ENCODE measurements around the gene FMNL2. TPM values are rescaled to one million over a fixed set of nuclear protein-coding genes. Genes with fewer than 3 reads are reported as not detected.

The FMNL2 gene
- total RNA-seq, 1 donor from 2014 or later: 34.3 TPM

GRCh38 chr2:152562198-152562884, 227.4 kb downstream of the FMNL2 start:
- Histone ChIP-seq H3K79me2 (ENCODE audit: insufficient read depth, low read length) (no peaks in the 10 kb centered on the region), H2AFZ (ENCODE audit: low read depth, low read length) (no peak overlapping the region), H4K20me1 (ENCODE audit: insufficient read depth, low read length) (no peaks in the 10 kb centered on the region), H3K9ac (ENCODE audit: low read length) (no peak overlapping the region), H3K4me2 (ENCODE audit: low read length) (no peak overlapping the region), H3K27ac (ENCODE audit: low read depth, low read length) (no peak overlapping the region), H3K27me3 (ENCODE audit: insufficient read depth, low read length) (no peaks in the 10 kb centered on the region), H3K36me3 (ENCODE audit: insufficient read depth, low read length) (peaks cover 3% of the 10 kb centered on the region), H3K4me3 (ENCODE audit: insufficient read depth, low read depth, low read length) (no peak overlapping the region), H3K4me1 (ENCODE audit: insufficient read depth, low read length) (peaks cover 45% of the 10 kb centered on the region), H3K9me3 (ENCODE audit: insufficient read depth, low read depth, low read length) (no peaks in the 10 kb centered on the region)
- Mint-ChIP-seq H3K4me1 (ENCODE audit: low read depth, unreplicated experiment) (peaks cover 42% of the 10 kb centered on the region), H3K9me3 (ENCODE audit: unreplicated experiment) (no peaks in the 10 kb centered on the region), H3K36me3 (ENCODE audit: low read depth, unreplicated experiment) (peaks cover 1% of the 10 kb centered on the region), H3K27ac (ENCODE audit: unreplicated experiment) (no peak overlapping the region), H3K4me3 (ENCODE audit: unreplicated experiment) (no peak overlapping the region), H3K27me3 (ENCODE audit: low read depth, unreplicated experiment) (no peaks in the 10 kb centered on the region)
- peak; percentile 70 for FAIRE-seq
- TF ChIP-seq CTCF (IDR thresholded peaks at IDR 0.05; ENCODE audit: insufficient read depth, low read depth, low read length): no peak
- no peak for TF ChIP-seq EZH2 (IDR thresholded peaks at IDR 0.05; ENCODE audit: insufficient read depth, low read length)
- DNase-seq (ENCODE audit: low read depth): no peak

GRCh38 chr2:152563764-152564163, 228.8 kb downstream of the FMNL2 start:
- no peak overlapping the region for H3K27ac Mint-ChIP-seq (ENCODE audit: unreplicated experiment)
- Histone ChIP-seq H3K79me2 (ENCODE audit: insufficient read depth, low read length) (no peaks in the 10 kb centered on the region), H4K20me1 (ENCODE audit: insufficient read depth, low read length) (no peaks in the 10 kb centered on the region), H3K9ac (ENCODE audit: low read length) (no peak overlapping the region), H3K4me2 (ENCODE audit: low read length) (no peak overlapping the region), H3K4me3 (ENCODE audit: insufficient read depth, low read depth, low read length) (no peak overlapping the region), H3K36me3 (ENCODE audit: insufficient read depth, low read length) (peaks cover 3% of the 10 kb centered on the region), H3K9me3 (ENCODE audit: insufficient read depth, low read depth, low read length) (no peaks in the 10 kb centered on the region), H2AFZ (ENCODE audit: low read depth, low read length) (no peak overlapping the region), H3K27me3 (ENCODE audit: insufficient read depth, low read length) (no peaks in the 10 kb centered on the region), H3K4me1 (ENCODE audit: insufficient read depth, low read length) (peaks cover 31% of the 10 kb centered on the region), H3K27ac (ENCODE audit: low read depth, low read length) (no peak overlapping the region)
- H3K9me3 Mint-ChIP-seq (ENCODE audit: unreplicated experiment): no peaks in the 10 kb centered on the region
- peaks cover 36% of the 10 kb centered on the region for H3K4me1 Mint-ChIP-seq (ENCODE audit: low read depth, unreplicated experiment)
- TF ChIP-seq EZH2 (IDR thresholded peaks at IDR 0.05; ENCODE audit: insufficient read depth, low read length) (no peak), CTCF (IDR thresholded peaks at IDR 0.05; ENCODE audit: insufficient read depth, low read depth, low read length) (no peak)
- H3K4me3 Mint-ChIP-seq (ENCODE audit: unreplicated experiment): no peak overlapping the region
- DNase-seq (ENCODE audit: low read depth) (no peak), FAIRE-seq (no peak)
- H3K27me3 Mint-ChIP-seq (ENCODE audit: low read depth, unreplicated experiment): no peaks in the 10 kb centered on the region
- peaks cover 4% of the 10 kb centered on the region for H3K36me3 Mint-ChIP-seq (ENCODE audit: low read depth, unreplicated experiment)

Measured in astrocyte (in vitro differentiated cells and primary cell).